K562 (cell line): ENCODE results near the gene DCST1. TPM values are rescaled to one million over a fixed set of nuclear protein-coding genes. Genes with fewer than 3 reads are reported as not detected.

ENCODE experiments used
- ATAC-seq: fragments of 200-7000 bp; cut with Tn5 transposase; 3 replicates; pipeline ENCODE4 v1.9.1; 2020; ENCODE audit warnings: moderate library complexity
- BruUV-seq: library from RNA; stranded (reverse); fragments of 400-500 nt; replicated peaks from 2 replicates; lab custom pipeline; 2021; lab: Mats Ljungman, UMichigan
- CTCF ChIA-PET: fragments of 300-600 bp; formaldehyde crosslinking; extraction: SDS; loops from one replicate; lab custom pipeline; 2021; ENCODE audit warnings: low intra/inter-chr PET ratio; lab: Yijun Ruan, JAX
- POLR2A ChIA-PET: fragments of 300-600, 350-650 bp; sonication (Branson Sonifier 250); formaldehyde crosslinking; extraction: SDS; loops from one replicate; lab custom pipeline; 2021; ENCODE audit warnings: antibody characterized with exemption, inconsistent platforms; lab: Yijun Ruan, JAX
- DNase-seq, 4 experiments: peaks; one replicate each; pipeline versions ENCODE4 v3.0.0 to v3.0.0-alpha.2; 2011 to 2018; ENCODE audit warnings: low spot score in 3 of 4, mixed read lengths in 3 of 4; ENCODE audit errors: extremely low read depth in 1 of 4
- FAIRE-seq: peaks from 2 replicates; lab custom pipeline; 2011; peaks lifted over from hg19 to GRCh38; lab: Jason Lieb, UNC
- H2AFZ ChIP-seq: 2 replicates; pipeline ENCODE4 v1.6.0; 2011; ENCODE audit warnings: low read depth, low read length, control low read depth, inconsistent platforms
- H3K27ac ChIP-seq: fragments of 200-600 bp; 3 replicates; pipeline ENCODE4 v1.8.0; 2011; ENCODE audit warnings: low read depth, mild to moderate bottlenecking, control low read depth, inconsistent platforms, low read length, moderate library complexity, mixed read lengths; ENCODE audit errors: extremely low read depth
- H3K27me3 ChIP-seq, 2 experiments: fragments of 300-600 bp in 1 of 2; 2 replicates in 1 of 2; 3 replicates in 1 of 2; pipeline versions ENCODE4 v1.6.0 to v1.8.0; 2011; ENCODE audit warnings: inconsistent platforms in 2 of 2, low read length in 2 of 2, mild to moderate bottlenecking in 1 of 2, mixed read lengths in 1 of 2, moderate library complexity in 1 of 2; ENCODE audit not compliant: control insufficient read depth in 2 of 2, insufficient read depth in 2 of 2
- H3K36me3 ChIP-seq: fragments of 300-600 bp; 3 replicates; pipeline ENCODE4 v1.8.0; 2011; ENCODE audit warnings: mild to moderate bottlenecking, low read length, inconsistent platforms; ENCODE audit not compliant: control insufficient read depth, insufficient read depth
- H3K4me1 ChIP-seq, 2 experiments: fragments of 200-600 bp in 1 of 2; replicated peaks in 1 of 2; 2 replicates in 1 of 2; 3 replicates in 1 of 2; pipeline versions ENCODE4 v1.5.1 to v1.8.0; 2011; ENCODE audit warnings: inconsistent platforms in 2 of 2, low read length in 2 of 2, mild to moderate bottlenecking in 1 of 2, mixed read lengths in 1 of 2, moderate library complexity in 1 of 2; ENCODE audit not compliant: control insufficient read depth in 2 of 2, insufficient read depth in 2 of 2
- H3K4me2 ChIP-seq: 2 replicates; pipeline ENCODE4 v1.6.1; 2011; ENCODE audit warnings: low read length, control low read depth, inconsistent platforms, mixed read lengths; ENCODE audit not compliant: insufficient read depth
- H3K4me3 ChIP-seq: fragments of 200-600 bp; sonication (generic), shearing (Covaris generic); 2 replicates; pipeline ENCODE4 v1.5.1; 2016; ENCODE audit warnings: control low read depth, inconsistent platforms
- H3K79me2 ChIP-seq: fragments of 200-600 bp; 3 replicates; pipeline ENCODE4 v1.8.0; 2011; ENCODE audit warnings: low read length, inconsistent platforms; ENCODE audit not compliant: control insufficient read depth, insufficient read depth
- H3K9ac ChIP-seq, 2 experiments: 2 replicates each; pipeline versions ENCODE4 v1.6.0 to v1.6.1; 2011; ENCODE audit warnings: low read depth in 2 of 2, low read length in 2 of 2, control low read depth in 1 of 2, inconsistent platforms in 1 of 2, mild to moderate bottlenecking in 1 of 2, mixed read lengths in 1 of 2; ENCODE audit not compliant: insufficient read depth in 1 of 2
- H3K9me1 ChIP-seq: one replicate; pipeline ENCODE4 v1.6.0; 2011; ENCODE audit warnings: inconsistent platforms, mild to moderate bottlenecking, low read length, moderate library complexity; ENCODE audit not compliant: control insufficient read depth, insufficient read depth
- H3K9me3 ChIP-seq: replicated peaks from 2 replicates; pipeline ENCODE4 v1.5.1; 2011; ENCODE audit warnings: low read depth, low read length, inconsistent platforms; ENCODE audit not compliant: control insufficient read depth, insufficient read depth
- H4K20me1 ChIP-seq: replicated peaks from 2 replicates; pipeline ENCODE4 v1.6.1; 2011; ENCODE audit warnings: low read length, inconsistent platforms, mixed read lengths; ENCODE audit not compliant: control insufficient read depth, insufficient read depth
- NCOA4 ChIP-seq: fragments of 450-650 bp; IDR thresholded peaks from 2 replicates; pipeline ENCODE4 v1.6.1; 2018; ENCODE audit warnings: mild to moderate bottlenecking; ENCODE audit not compliant: partially characterized antibody
- PRDM10 ChIP-seq: fragments of 450-650 bp; IDR thresholded peaks from 2 replicates; pipeline ENCODE4 v1.6.1; 2018; ENCODE audit not compliant: partially characterized antibody
- REST ChIP-seq, 2 experiments: fragments of 450-650 bp; formaldehyde crosslinking in 1 of 2; IDR thresholded peaks; 2 replicates each; pipeline versions ENCODE4 v1.4.0 to v1.6.1; 2014 to 2020; ENCODE audit warnings: mild to moderate bottlenecking in 2 of 2, borderline replicate concordance in 1 of 2, low read depth in 1 of 2
- SNRNP70 ChIP-seq: fragments of 200-400 bp; formaldehyde crosslinking; optimal IDR thresholded peaks from 2 replicates; pipeline ENCODE3; 2017; ENCODE audit warnings: low read depth, low read length
- SOX6 ChIP-seq: fragments of 450-650 bp; IDR thresholded peaks from 2 replicates; pipeline ENCODE4 v1.6.1; 2014; ENCODE audit warnings: mild to moderate bottlenecking
- SRSF1 ChIP-seq: fragments of 200-400 bp; formaldehyde crosslinking; IDR thresholded peaks from 2 replicates; pipeline ENCODE4 v1.6.1; 2017; ENCODE audit warnings: mild to moderate bottlenecking, low read depth, low read length, moderate library complexity
- ZFX ChIP-seq: sonication (generic); formaldehyde crosslinking; IDR thresholded peaks from 2 replicates; pipeline ENCODE4 v1.8.0; 2022; ENCODE audit warnings: mild to moderate bottlenecking, missing genetic modification reagents, moderate library complexity
- WGBS: fragments of 100-300 bp; shearing (Covaris generic); methylation state at CpG from one replicate; pipeline ENCODE4 v1.1.6; 2016; ENCODE audit warnings: low coverage, mixed read lengths; ENCODE audit not compliant: insufficient coverage; ENCODE audit errors: missing lambda C conversion rate; 5-methylcytosine and 5-hydroxymethylcytosine counted together
- in situ Hi-C: fragments of 300-500 bp; cut with MboI; formaldehyde crosslinking; loops from 4 replicates; pipeline ENCODE4 v1.15.0; 2018; ENCODE audit warnings: inconsistent platforms, mixed read lengths
- intact Hi-C: fragments of 100-400 bp; cut with micrococcal nuclease; formaldehyde crosslinking; loops from 2 replicates; pipeline ENCODE4 v1.14.2; 2022
- polyA plus RNA-seq, 8 experiments: library from polyadenylated mRNA; depleted of rRNA in 4 of 8; stranded (reverse) in 5 of 8; unstranded in 3 of 8; fragments of >200 nt; fragmentation: Nextera tagmentation in 2 of 8; fragmentation: Illumina TruSeq in 1 of 8; extraction: Ambion mirVana in 2 of 8; extraction: Trizol in 1 of 8; gene quantifications; 2 replicates each; pipeline versions ENCODE4 v1.2.1 to v1.2.3, GENCODE V29; 2011 to 2014; ENCODE audit warnings: inconsistent platforms in 1 of 8, missing spikeins in 1 of 8
- total RNA-seq, 7 experiments: library from RNA; depleted of rRNA in 6 of 7; stranded (reverse); fragments of >200 nt in 6 of 7; fragmentation: Illumina TruSeq in 2 of 7; extraction: Trizol in 2 of 7; gene quantifications; 2 replicates each; pipeline versions ENCODE4 v1.2.1 to v1.2.3, GENCODE V29; 2011 to 2021; ENCODE audit warnings: low replicate concordance in 1 of 7

DCST1 gene
- total and polyA plus RNA-seq, 9 of the 15 experiments (the other 6 are each of a cell fraction or from before 2014, with no cell fraction given): not detected

- Histone ChIP-seq H3K4me2 (no peak overlapping the region; the same call in 1 of the 2 replicates), H3K27me3 (no peaks in the 10 kb centered on the region), H3K79me2 (no peaks in the 10 kb centered on the region), H3K9me3 (no peaks in the 10 kb centered on the region), H3K36me3 (peaks cover 9% of the 10 kb centered on the region; the same call in 1 of the 3 replicates), H3K4me3 (no peak overlapping the region), H2AFZ (no peak overlapping the region), H3K4me1 (peaks cover 19 to 25% of the 10 kb centered on the region in 2 experiments), H3K9me1 (no peaks in the 10 kb centered on the region), H4K20me1 (no peaks in the 10 kb centered on the region), H3K27ac (no peak overlapping the region), H3K9ac (no peak overlapping the region; a peak in 1 of 4 replicates)
- ChIA-PET CTCF (interaction anchor here (0.5 kb wide), 1 partner anchor 101 kb away, joined by 3 read pairs; no protein-coding TSS in a partner anchor), POLR2A (interaction anchor here (0.6 to 1.3 kb wide), 10 partner anchors 9 to 67 kb away, joined by 3 to 4 read pairs (median 3); no protein-coding TSS in a partner anchor)
- DNase-seq (no peak), FAIRE-seq (no peak), ATAC-seq (no peak)
- 55% methylated on average over 8 of the region's 8 CpGs for WGBS
- intact Hi-C loops: no loop called here
- in situ Hi-C loops: no loop called here
- TF ChIP-seq ZFX (CRISPR knock-in tag): 0 out of 2 replicates have a peak, but pooled peaks have one; percentile 21
- TF ChIP-seq PRDM10: peak; percentile 79
- no peak for TF ChIP-seq SOX6
- no peak for TF ChIP-seq SNRNP70
- no peak for TF ChIP-seq SRSF1
- peak; percentile 10; the same call in 1 of the 2 replicates for TF ChIP-seq REST (IDR thresholded peaks at IDR 0.05; ENCODE audit: borderline replicate concordance)
- no peak for TF ChIP-seq REST (CRISPR knock-in tag; IDR thresholded peaks at IDR 0.05; ENCODE audit: low read depth)
- no peak for TF ChIP-seq NCOA4
- no TSS peak for BruUV-seq
These were observed 11.3 kb upstream of the DCST1 start for GRCh38 chr1:155022136-155022926.
